ENCODE data around the gene RASA4B.
"Not testable (repeated sequence)": the region's sequence is repeated elsewhere in the genome, so short reads cannot be mapped to it uniquely, and the experiment has no call there.

RASA4B gene

DNA sequence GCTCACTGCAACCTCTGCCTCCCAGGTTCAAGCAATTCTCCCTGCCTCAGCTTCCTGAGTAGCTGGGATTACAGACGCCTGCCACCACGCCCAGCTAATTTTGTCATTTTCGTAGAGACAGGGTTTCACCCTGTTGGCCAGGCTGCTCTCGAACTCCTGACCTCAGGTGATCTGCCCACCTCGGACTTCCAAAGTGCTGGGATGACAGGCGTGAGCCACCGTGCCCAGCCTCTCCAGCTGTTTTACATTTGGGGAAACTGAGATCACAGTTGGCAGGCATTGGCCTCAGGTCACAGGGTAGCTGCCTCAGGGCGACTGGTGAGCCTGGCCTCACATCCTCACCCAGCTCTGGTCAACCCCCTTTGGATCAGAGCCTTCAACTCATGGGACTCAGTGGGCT lies 7.0 kb downstream of the RASA4B start:
- DNase-seq, result not testable (repeated sequence)

DNA sequence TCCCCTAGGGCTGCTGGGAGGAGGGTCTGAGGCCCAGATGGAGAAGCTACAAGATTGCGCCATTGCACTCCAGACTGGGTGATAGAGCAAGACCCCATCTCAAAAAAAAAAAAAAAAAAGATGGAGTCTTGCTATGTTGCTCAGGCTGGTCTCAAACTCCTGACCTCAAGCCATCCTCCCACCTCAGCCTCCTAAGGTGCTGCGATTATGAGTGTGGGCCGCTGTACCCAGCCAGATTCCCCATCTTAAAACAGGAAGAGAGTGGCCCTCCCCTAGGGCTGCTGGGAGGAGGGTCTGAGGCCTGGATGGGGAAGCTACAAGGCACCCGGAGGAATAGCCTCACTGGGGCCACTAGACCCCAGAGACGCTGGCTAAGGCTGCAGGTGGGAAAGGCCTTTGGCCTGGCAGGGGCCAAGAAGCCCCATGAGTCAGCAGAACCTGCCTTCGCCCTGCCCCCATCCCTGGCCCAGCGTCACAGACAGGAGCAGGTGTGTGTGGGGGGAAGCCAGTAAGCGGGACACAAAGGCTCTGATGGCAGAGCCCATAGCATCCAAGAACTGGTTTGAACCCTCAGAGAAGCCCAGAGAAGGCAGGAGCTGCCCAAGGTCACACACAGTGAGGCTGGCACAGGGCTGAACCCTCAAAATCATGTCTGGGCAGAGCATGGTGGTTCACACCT lies 10.0 kb downstream of the RASA4B start:
- DNase-seq, result not testable (repeated sequence)

DNA sequence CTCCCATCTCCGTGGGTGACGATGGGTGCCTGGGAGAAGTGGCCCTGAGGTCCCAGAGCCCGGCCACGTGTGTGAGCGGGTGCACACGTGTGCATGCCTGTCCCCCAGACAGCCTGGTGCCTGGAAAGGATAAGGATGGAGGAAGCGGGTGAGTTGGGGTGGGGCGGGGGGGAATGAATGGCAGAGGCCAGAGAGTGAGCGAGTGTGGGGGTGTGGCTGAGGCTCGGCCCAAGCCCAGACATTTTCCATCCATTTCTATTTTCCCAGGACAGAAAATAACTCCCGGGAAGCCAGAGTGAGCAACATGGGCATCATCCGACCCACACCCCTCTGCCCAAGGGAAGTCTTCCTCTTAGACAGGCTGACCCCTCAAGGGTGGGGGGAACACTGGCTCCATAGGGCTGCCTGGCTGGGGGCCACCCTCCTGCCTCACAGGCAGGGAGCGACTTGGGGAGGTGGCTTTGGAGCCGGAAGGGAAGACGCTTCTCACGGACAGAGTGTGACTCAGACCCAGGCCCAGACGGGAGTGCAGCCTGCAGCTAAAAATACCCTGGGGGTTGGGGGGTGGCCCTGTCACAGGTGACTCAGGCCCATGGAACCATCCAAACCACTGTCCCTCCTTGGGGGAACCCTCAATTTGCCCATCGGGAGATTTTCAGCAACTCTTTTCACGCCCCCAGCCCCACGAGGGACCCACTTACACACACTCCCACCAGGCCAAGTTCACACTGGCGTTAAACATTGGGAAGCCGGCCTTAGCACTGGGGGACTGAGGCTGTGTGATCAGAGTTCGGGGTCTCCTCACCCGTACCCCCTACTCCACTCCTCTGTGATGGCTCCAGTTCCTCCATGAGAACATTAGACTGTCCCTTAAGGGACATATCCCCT lies 12.0 kb downstream of the RASA4B start:
- not testable (repeated sequence) for DNase-seq

DNA sequence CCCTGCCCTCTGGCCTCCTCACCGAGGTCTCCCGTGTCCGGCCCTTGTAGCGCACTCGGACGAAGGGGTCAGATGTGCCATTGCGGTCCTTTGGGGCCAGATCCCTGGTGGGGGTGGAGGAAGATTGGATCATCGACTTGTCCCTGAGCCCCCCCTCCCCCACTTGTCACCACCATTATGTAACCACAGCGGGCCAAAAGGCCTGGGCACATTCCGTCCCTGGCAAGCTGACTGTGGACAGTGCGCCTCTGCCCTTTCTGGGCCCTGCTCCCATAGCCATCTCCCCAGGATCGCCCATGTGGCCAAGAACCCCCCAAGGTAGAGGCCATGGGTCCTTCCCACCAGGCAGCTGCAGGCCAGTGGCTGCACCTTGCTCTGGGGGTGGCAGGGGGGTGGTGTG lies 14.4 kb downstream of the RASA4B start:
- not testable (repeated sequence) for DNase-seq

DNA sequence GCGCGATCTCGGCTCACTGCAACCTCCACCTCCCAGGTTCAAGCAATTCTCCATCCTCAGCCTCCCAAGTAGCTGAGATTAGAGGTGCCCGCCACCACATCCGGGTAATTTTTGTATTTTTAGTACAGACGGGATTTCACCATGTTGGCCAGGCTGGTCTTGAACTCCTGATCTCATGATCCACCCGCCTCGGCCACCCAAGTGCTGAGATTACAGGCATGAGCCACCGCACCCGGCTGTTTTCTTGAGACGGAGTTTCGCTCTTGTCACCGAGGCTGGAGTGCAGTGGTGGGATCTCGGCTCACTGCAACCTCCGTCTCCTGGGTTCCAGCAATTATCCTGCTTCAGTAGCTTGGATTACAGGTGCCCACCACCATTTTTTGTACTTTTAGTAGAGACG lies 19.3 kb downstream of the RASA4B start:
- DNase-seq, result not testable (repeated sequence)

DNA sequence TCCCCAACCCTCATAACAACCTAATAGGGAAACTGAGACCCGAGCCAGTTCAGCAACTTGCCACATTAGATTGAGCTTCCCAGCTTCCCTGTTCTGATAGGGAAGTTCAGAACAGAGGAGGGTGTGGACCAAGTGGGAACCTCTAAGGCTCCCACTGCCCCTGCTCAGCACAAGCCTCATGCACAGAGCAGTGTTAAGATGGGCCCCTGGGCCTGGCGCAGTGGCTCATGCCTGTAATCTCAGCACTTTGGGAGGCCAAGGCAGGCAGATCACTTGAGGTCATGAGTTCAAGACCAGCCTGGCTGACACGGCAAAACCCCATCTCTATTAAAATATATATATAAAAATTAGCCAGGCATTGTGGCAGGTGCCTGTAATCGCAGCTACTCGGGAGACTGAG lies 20.3 kb downstream of the RASA4B start:
- not testable (repeated sequence) for DNase-seq

DNA sequence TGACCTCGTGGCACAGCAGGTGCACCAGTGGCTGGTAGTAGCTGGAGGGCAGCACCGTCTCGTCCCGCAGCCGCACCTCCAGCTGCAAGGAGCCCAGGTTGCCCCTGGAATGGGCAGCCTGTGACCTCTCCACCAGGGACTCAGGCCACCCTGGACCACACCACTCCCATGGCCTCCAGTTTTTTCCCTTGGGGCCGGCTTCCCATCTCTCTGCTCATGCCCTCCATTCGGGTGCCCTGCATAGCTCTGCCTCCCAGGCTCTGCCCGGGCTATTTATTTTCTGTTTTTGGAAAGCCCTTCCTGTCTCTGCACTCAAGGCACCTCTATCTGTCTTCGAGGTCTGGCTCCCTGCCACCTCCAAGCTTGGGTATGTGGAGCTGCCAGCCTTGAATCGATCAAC lies 20.7 kb downstream of the RASA4B start:
- DNase-seq, result not testable (repeated sequence)

DNA sequence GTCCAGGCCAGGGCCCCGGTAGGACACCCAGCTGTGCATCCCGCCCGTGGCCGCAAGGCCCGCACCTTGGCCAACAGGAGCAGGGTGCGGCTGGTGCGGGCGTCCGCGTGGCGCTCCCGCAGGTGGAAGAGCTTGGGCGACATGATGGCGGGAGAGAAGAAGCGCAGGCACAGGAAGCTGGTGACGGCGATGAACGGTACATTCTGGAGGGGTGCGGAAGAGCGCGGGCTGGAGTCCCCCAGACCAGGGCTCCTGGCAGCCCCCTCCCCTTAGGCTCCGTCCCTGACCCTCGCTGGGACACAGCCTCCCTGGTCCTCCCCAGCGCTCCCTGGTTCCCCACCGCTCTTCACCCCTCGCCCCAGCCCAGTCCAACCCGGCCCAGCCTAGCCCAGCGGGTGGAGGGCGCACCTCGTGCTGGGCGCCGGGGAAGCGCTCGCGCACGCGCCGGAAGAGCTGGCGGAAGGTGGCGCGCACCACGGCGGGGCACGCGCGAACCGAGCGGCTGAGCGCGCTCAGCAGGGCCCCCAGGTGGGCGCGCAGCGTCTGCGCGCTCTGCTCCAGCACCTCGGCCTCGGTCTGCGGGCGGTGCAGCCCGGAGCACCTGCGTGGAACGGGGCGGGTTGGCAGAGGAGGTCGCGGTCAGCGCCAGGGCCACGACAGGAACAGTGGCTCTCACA lies 23.0 kb downstream of the RASA4B start:
- DNase-seq, result not testable (repeated sequence)

DNA sequence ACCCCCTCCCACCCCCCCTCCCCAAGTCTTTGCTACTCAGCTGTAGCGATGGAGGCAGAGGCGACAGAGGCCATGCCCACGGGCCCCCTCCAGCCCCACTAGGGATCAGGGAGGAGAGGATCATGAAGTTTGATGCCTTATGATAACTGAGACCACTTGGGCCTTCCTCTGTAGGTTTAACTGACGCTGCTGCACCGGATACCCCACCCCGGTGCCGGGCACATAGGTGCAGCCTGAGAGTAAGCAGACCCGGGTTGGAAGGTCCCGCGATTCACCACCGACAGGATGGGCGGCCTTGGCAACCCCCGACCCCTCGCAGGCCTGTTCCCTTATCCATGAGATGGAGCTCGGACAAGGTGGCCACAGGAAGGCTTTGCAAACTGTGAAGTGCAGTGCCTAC lies 23.6 kb downstream of the RASA4B start:
- DNase-seq, result not testable (repeated sequence)

DNA sequence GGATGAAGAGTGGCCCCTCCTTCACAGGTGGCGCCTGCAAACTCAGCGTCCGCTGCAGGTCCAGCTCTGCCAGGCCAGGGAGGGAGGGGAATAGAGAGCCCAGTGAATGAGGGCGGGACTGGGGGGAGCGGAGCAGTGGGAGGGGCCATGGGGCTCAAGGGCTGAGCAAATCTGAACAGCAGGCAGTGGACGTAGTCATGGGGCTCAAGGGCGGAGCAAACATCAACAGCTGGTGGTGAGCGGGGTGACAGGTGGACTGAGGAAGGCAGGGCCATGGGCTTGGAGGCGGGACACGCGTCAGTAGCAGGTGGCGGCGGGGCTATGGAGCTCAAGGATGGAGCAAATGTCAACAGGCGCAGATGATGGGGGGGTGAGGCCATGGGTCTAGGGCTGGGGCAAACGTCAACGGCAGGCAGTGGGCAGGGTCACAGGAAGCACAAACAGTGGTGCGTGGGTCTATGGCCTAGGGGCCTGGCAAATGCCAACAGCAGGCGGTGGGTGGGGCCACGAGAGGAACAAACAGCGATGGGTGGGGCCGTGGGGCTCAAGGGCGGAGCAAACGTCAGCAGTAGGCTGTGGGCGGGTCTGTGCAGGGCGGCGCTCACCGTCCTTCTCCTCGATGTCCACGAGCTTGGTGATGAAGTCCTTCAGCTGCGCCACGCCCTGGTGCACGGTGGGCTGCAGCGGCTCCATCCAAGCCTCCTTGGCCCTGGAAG lies 24.2 kb downstream of the RASA4B start:
- not testable (repeated sequence) for DNase-seq

DNA sequence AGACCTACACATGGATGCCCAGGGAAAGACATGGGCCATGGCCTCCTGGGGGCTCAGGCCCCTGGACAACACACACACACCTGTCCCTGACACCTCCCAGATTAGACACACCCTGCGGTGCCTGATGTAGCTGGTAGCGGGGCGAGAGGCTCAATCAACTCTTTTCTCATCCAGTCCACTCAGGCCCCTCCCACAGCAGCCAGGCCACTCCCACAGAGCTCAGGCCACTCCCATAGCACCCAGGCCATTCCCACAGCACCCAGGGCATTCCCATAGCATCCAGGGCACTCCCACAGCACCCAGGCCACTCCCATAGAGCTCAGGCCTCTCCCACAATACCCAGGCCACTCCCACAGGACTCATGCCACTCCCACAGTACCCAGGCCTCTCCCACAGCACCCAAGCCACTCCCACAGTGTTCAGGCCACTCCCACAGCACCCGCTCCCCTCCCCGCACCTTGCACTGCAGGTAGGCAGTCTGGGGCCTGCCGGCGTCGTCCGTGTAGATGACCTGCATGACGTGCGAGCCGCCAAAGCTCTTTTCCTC lies 27.0 kb downstream of the RASA4B start:
- not testable (repeated sequence) for DNase-seq

DNA sequence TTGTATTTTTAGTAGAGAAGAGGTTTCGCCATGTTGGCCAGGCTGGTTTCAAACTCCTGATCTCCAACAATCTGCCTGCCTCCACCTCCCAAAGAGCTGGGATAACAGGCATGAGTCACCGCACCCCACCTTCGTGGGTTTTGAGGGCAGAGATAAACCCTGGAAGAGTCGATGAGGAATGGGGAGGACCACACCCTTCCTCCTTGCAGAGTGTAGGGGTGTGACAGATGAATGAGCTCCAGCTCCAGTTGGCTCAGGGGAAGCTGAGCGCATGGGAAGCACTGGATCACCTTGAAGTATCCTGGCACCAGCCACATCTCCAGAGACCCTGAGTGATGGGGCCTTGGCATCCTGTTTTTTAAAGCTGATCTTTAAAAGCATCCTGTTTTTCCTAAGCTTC lies 33.3 kb downstream of the RASA4B start:
- not testable (repeated sequence) for DNase-seq

DNA sequence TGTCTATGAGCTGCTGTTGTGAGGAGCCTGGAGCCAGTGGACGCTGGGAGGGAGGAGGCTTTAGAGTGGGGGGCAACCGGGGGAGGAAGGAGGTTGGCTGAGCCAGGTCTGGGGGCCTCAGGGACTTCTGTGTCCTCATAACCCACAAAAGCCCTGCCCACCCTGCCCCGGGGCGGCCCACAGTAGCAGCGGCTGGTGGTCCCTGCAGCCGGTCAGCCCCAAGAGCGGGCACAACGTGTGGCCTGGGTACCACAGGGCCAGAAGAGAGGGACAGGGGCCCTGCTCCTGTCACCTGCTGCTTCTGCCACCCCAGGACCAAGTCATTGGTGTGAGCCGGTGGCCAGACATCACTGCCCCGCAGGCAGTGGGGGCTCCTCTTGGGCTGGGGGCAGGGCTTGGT lies 35.6 kb downstream of the RASA4B start:
- DNase-seq, result not testable (repeated sequence)

DNA sequence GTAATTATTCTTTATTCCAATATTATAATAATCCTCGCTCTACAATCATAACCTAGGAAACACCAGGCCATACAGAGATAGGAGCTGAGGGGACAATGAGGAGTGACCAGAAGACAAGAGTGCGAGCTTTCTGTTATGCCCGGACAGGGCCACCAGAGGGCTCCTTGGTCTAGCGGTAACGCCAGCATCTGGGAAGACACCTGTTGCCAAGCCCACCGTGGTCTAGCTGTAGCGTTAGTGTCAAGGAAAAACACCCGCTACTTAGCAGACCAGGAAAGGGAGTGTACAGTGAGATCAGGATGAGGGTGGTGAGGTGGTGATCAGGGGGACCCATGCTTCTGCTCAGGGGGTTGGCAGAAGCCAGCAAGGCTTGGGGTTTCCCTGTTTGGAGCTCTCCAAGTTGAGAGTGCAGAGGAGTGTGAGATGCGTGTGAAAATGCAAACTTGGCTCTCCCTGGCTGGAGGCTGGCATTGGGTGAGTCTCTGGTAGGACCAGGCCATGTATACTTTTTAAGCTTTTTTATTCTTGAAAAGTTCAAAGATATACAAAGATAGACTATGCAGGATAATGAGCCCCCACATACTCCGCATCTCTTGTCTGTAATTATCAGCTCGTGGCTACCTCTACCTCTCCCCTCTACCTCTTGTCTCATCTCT lies 37.5 kb downstream of the RASA4B start:
- DNase-seq, result not testable (repeated sequence)

DNA sequence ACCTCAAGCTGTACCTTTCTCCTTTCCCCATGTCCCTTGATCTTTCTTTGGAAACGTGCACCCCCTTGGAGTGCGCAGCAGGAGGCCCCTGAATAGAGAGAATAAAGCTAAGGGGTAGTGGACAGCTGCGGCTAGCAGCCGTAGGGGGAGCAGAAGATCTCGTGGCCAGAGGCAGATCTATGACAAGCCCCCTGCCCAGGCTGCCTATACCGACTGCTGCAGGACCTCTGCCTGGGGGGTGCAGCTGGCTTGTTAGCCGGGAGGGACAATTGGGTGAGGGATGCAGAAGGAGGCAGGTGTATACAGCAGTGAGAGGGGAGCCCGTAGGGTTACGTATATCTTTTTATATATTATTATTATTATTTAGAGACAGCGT lies 38.4 kb downstream of the RASA4B start:
- DNase-seq, result not testable (repeated sequence)

DNA sequence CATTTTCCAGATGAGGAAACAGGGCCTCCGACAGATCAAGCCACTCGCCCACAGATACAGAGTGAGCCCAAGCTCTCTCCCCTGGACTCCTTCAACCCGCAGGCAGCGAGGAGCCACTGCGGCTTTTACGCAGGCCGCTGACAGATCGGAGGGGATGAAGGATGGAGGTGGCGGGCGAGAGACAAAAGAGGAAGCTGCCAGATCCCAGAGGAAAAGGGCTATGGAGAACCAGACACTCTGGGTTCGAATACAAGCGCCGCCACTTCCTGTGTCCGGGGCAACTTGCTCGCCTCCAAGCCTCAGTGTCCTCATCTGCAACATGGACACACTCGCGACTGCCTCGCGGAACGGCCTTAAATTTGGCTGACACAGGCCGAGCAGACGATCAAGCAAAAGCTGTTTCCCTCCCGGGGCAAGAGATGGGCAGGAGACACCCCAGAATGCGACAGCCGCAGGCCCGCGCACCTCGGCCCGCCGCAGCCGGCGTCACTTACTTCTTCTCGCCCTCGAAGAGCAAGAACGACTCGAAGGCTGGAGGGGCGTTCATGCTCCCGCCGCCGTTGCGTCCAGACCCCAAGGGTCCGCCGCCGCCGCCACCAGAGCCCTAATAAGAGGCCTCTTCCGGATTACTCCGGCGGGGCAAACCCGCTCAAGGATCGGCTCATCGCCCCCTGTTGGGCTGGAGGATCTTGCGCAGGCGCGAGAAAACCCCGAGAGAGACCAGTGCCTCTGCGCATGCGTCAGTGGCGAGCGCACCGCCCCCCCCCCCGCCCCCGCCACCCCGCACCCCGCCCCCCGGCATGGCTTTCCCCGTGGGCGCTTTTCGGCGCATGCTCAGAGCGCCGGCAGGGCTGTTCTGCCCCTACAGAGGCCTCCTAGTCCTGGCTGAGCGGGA lies 39.0 kb downstream of the RASA4B start, which contains the start of gene POLR2J:
TSS of gene POLR2J (minus strand) at position 609 of the 895 bp plus-strand sequence. CDS start at position 547, 62 bp downstream.
- DNase-seq, result not testable (repeated sequence)

DNA sequence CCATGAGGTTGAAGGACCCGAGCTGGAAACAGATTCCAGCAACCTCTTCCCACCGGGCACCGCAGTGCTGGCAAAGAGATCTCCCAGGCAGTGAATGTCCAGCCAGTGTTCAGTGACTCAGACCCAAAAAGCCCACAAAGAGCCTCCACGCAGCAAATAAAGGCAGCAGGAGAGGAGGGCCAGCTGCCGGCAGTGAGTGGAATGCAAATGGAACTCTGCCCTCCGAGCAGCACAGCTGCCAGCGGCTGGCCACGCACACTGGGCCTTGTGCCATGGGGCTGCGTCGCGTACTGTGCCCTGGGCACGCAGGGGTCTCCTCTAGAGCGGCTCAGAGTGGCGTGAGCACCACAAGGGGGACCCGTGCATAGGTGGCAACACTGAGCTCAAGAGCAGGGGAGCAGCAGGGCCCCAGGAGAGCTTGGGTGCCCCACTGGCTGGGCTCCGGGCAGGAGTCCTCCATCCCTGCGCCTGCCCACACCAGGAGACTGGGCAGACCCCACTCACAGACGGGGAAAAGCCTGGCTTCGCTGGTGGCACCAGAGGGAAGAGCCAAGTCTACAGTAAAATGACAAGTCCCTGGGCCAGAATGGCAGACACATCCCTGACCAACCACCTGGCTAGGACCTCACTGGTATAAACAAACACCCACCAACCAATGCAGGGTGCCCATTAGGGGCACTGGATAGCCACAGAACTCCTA lies 42.7 kb downstream of the RASA4B start:
- DNase-seq, result not testable (repeated sequence)

DNA sequence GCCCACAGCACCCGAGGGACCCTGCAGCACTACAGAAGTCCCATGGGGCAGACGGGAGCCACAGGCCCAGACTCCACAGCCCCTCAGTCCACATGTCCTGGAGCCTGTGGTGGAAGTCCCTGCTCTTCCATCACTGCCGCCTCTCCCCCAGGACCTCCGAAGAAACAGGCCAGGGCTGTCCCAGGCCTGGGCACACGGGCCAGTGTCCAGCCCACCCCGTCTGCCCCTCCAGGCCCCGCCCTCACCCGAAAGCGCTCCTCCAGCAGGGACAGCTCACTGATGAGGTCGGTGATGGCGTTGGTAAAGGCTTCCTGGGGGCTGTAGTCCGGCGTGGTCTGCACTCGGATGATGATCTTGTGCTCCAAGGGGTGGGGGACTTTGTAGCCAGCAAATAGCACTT lies 43.5 kb downstream of the RASA4B start:
- not testable (repeated sequence) for DNase-seq

DNA sequence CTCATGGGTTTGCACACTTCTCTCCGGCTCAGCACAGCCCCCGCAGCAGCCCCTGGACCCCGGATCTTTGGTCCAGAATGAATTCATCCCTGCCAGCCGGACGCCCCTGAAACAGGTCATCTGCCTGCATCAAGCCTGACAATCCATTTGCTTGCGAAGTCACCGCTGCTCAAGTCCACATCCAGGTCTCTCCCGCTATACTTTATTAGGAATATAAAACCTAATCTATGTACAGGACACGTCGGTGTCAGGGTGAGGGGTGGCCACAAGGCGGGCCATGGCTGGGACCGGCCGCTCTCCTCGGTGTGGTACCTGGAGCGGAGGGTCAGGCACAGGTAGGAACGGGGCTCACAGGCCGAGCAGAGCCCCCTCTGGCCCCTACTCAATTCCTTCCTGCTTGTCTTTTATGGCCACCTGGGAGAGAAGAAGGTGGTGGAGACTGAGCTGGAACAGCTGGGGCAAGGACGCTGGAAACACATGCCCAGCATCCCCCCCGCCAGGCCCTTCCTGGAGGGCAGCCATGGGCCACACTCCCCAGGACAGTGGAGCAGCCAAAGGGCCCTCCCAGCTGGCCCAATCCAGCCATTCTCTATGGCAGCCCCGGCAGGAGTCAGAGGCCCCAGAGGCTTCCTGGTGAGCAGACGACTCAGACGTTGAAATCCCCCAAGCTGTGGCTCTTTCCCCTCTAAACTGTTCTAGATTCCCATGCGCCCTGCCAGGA lies 44.1 kb downstream of the RASA4B start:
- no peak for DNase-seq

Measured in DMS79 treated with DMSO at 0.1 percent for 48 hours (cell line).